Endothelial cell of umbilical vein (primary cell): ENCODE results near the gene LRP11. TPM values are rescaled to one million over a fixed set of nuclear protein-coding genes. Genes with fewer than 3 reads are reported as not detected.

Experiments used
- BruUV-seq: library from RNA; stranded (reverse); fragments of 400-500 nt; replicated peaks from 2 replicates; lab custom pipeline; 2021; lab: Mats Ljungman, UMichigan
- CTCF ChIA-PET: fragments of 300-600, 350-600 bp; sonication (Branson Sonifier 250); formaldehyde crosslinking; loops from one replicate; lab custom pipeline; 2021; ENCODE audit warnings: antibody characterized with exemption, inconsistent platforms; lab: Charles Lee
- POLR2A ChIA-PET: fragments of 300-600, 350-600 bp; sonication (Branson Sonifier 250); formaldehyde crosslinking; loops from one replicate; lab custom pipeline; 2021; ENCODE audit warnings: antibody characterized with exemption, inconsistent platforms; lab: Charles Lee
- DNase-seq: peaks from one replicate; pipeline ENCODE4 v3.0.0-alpha.2; 2011; ENCODE audit warnings: low read depth, low spot score
- FAIRE-seq: peaks from 2 replicates; lab custom pipeline; 2011; peaks lifted over from hg19 to GRCh38; lab: Jason Lieb, UNC
- H2AFZ ChIP-seq: 2 replicates; pipeline ENCODE4 v1.6.0; 2012; ENCODE audit warnings: low read depth, low read length, control low read depth, inconsistent platforms
- H3K27ac ChIP-seq: 2 replicates; pipeline ENCODE4 v1.5.1; 2011; ENCODE audit warnings: low read depth, mild to moderate bottlenecking, control low read depth, low read length, moderate library complexity; ENCODE audit not compliant: insufficient read depth
- H3K27me3 ChIP-seq, 2 experiments: 2 replicates each; pipeline versions ENCODE4 v1.6.0 to v1.6.1; 2011; ENCODE audit warnings: low read length in 2 of 2, mixed read lengths in 1 of 2; ENCODE audit not compliant: control insufficient read depth in 2 of 2, insufficient read depth in 2 of 2
- H3K36me3 ChIP-seq, 2 experiments: 2 replicates in 1 of 2; 3 replicates in 1 of 2; pipeline ENCODE4 v1.5.1; 2011; ENCODE audit warnings: low read length in 2 of 2, mild to moderate bottlenecking in 1 of 2, moderate library complexity in 1 of 2; ENCODE audit not compliant: control insufficient read depth in 2 of 2, insufficient read depth in 2 of 2; ENCODE audit errors: extremely low read depth in 1 of 2
- H3K4me1 ChIP-seq: 3 replicates; pipeline ENCODE4 v1.5.1; 2011; ENCODE audit warnings: mild to moderate bottlenecking, low read length; ENCODE audit not compliant: control insufficient read depth, insufficient read depth; ENCODE audit errors: extremely low read depth
- H3K4me2 ChIP-seq: 2 replicates; pipeline ENCODE4 v1.6.1; 2011; ENCODE audit warnings: low read length, control low read depth, mixed read lengths; ENCODE audit not compliant: insufficient read depth
- H3K4me3 ChIP-seq, 3 experiments: fragments of 200-600 bp in 1 of 3; sonication (generic), shearing (Covaris generic) in 1 of 3; replicated peaks in 1 of 3; 2 replicates each; pipeline ENCODE4 v1.5.1; 2011 to 2016; ENCODE audit warnings: control low read depth in 3 of 3, low read length in 3 of 3, mild to moderate bottlenecking in 2 of 3, inconsistent platforms in 1 of 3, low read depth in 1 of 3, moderate library complexity in 1 of 3; ENCODE audit not compliant: insufficient read depth in 1 of 3
- H3K79me2 ChIP-seq: 2 replicates; pipeline ENCODE4 v1.6.0; 2012; ENCODE audit warnings: low read length, inconsistent platforms; ENCODE audit not compliant: control insufficient read depth, insufficient read depth
- H3K9ac ChIP-seq: replicated peaks from 2 replicates; pipeline ENCODE3; 2011; ENCODE audit warnings: low read length, control low read depth; ENCODE audit not compliant: insufficient read depth; ENCODE audit errors: extremely low read depth
- H3K9me1 ChIP-seq: replicated peaks from 3 replicates; pipeline ENCODE4 v1.6.0; 2011; ENCODE audit warnings: mild to moderate bottlenecking, low read length; ENCODE audit not compliant: control insufficient read depth, insufficient read depth; ENCODE audit errors: extremely low read depth
- H3K9me3 ChIP-seq: replicated peaks from 2 replicates; pipeline ENCODE4 v1.5.1; 2012; ENCODE audit warnings: low read length, inconsistent platforms; ENCODE audit not compliant: control insufficient read depth, insufficient read depth
- H4K20me1 ChIP-seq: replicated peaks from 2 replicates; pipeline ENCODE3; 2011; ENCODE audit warnings: mild to moderate bottlenecking, low read length; ENCODE audit not compliant: control insufficient read depth, insufficient read depth; ENCODE audit errors: extremely low read depth
- EZH2 ChIP-seq: IDR thresholded peaks from 2 replicates; pipeline ENCODE4 v1.6.1; 2012; ENCODE audit warnings: borderline replicate concordance, low read depth, mild to moderate bottlenecking, moderate library complexity, low read length, inconsistent platforms; ENCODE audit not compliant: severe bottlenecking
- FOS ChIP-seq: IDR thresholded peaks from 2 replicates; pipeline ENCODE4 v1.6.1; 2011; ENCODE audit warnings: mild to moderate bottlenecking, low read length, moderate library complexity, borderline replicate concordance; ENCODE audit not compliant: insufficient read depth
- GATA2 ChIP-seq: IDR thresholded peaks from 2 replicates; pipeline ENCODE4 v1.7.0; 2011; ENCODE audit warnings: low read depth, mild to moderate bottlenecking, moderate library complexity, mixed read lengths, low read length; ENCODE audit not compliant: insufficient read length, insufficient read depth
- JUN ChIP-seq: IDR thresholded peaks from 2 replicates; pipeline ENCODE4 v1.6.1; 2011; ENCODE audit warnings: borderline replicate concordance, low read depth; ENCODE audit not compliant: insufficient read length, insufficient read depth
- POLR2AphosphoS5 ChIP-seq: IDR thresholded peaks from 2 replicates; pipeline ENCODE4 v1.6.1; 2012; ENCODE audit warnings: low read depth, mild to moderate bottlenecking, control low read depth, low read length, moderate library complexity; ENCODE audit not compliant: insufficient read depth
- dilution Hi-C: fragments of 300-500 bp; cut with MboI; formaldehyde crosslinking; loops from one replicate; pipeline ENCODE4 v1.15.0; 2019; ENCODE audit warnings: low sequenced_read_pairs; ENCODE audit not compliant: extremely low pct_ligation_motif_present
- intact Hi-C: fragments of 100-400 bp; cut with micrococcal nuclease; formaldehyde crosslinking; loops from one replicate; pipeline ENCODE4 v1.10.0; 2022
- polyA plus RNA-seq, 4 experiments: library from polyadenylated mRNA; depleted of rRNA in 3 of 4; stranded (reverse) in 3 of 4; unstranded in 1 of 4; fragments of >200 nt; gene quantifications; 2 replicates each; pipeline versions ENCODE4 v1.2.1 to v1.2.3, GENCODE V29; 2011 to 2012; ENCODE audit warnings: missing spikeins in 1 of 4
- total RNA-seq: library from RNA; stranded (reverse); gene quantifications from 2 replicates; pipeline ENCODE4 v1.2.3, GENCODE V29; 2021
- TF ChIP-seq, protein P1 (sequence below): IDR thresholded peaks from 2 replicates; pipeline ENCODE4 v1.6.1; 2011; ENCODE audit not compliant: insufficient read depth, insufficient read length

LRP11 gene
- total and polyA plus RNA-seq, 2 donors (not counting 3 experiments of a cell fraction or from before 2014, with no cell fraction given): 23.1 to 59.1 TPM

DNA sequence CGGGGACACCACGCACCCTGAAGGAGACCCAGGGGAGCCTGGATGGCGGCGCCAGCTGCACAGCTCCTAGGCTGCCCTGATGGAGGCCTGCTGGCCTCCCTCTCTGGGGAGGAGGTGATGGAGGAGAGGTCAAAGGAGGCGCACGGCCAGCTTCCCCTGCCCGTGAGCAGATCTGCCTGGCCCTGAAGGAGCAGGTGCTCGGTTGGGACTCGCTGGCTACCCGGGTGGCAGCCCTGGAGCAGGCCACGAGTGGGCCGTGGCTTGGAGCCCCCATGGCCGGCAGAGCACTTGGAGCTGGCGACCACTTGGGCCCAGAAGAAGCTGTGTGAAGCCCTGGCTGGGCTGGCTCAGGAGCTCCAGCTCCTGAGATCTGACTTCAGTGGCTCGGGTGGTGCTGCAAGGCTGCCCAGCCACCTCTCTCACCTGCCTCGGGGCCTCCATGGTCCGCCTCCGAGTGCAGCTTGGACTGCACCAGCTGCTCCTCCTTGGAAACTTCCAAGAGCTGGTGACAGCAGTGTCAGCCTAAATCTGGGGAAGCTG, 41.3 kb upstream of the LRP11 start:
- H4K20me1 ChIP-seq: no peaks in the 10 kb centered on the region
- TF ChIP-seq GATA2 (no peak), POLR2AphosphoS5 (no peak), EZH2 (no peak), JUN (no peak), FOS (no peak)
- TF ChIP-seq, protein P1, sequence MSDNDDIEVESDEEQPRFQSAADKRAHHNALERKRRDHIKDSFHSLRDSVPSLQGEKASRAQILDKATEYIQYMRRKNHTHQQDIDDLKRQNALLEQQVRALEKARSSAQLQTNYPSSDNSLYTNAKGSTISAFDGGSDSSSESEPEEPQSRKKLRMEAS: no peak
- ChIA-PET CTCF (interaction anchor here (0.8 to 2.0 kb wide), 6 partner anchors 10 to 698 kb away, joined by 3 to 7 read pairs (median 4); partner anchors contain the start of gene RAET1G), POLR2A (no interaction called here)
- FAIRE-seq: no peak
- no peaks in the 10 kb centered on the region for H3K79me2 ChIP-seq
- intact Hi-C loops (no loop called here), dilution Hi-C loops (no loop called here)
- no peaks in the 10 kb centered on the region for H3K4me1 ChIP-seq
- BruUV-seq: no TSS peak
- H2AFZ ChIP-seq: no peak overlapping the region
- DNase-seq: no peak
- H3K27ac ChIP-seq: no peak overlapping the region
- H3K9me3 ChIP-seq: no peaks in the 10 kb centered on the region
- no peak overlapping the region for H3K9ac ChIP-seq
- H3K4me2 ChIP-seq: no peak overlapping the region
- H3K4me3 ChIP-seq: no peak overlapping the region
- peaks cover 4 to 15% of the 10 kb centered on the region in 2 experiments for H3K27me3 ChIP-seq
- no peaks in the 10 kb centered on the region for H3K9me1 ChIP-seq
- no peaks in the 10 kb centered on the region for H3K36me3 ChIP-seq
